Mucosa of rectum (tissue), 2 donors: ENCODE results near the gene UBAP2.
"Not testable (repeated sequence)": the region's sequence is repeated elsewhere in the genome, so short reads cannot be mapped to it uniquely, and the experiment has no call there.

Source experiments
- H3K27ac ChIP-seq, 2 donors: one replicate each; pipeline ENCODE4 v1.7.0; 2013; ENCODE audit warnings: inconsistent platforms in 2 of 2, low read depth in 2 of 2, low read length in 2 of 2
- H3K27me3 ChIP-seq, 2 donors: one replicate each; pipeline ENCODE4 v1.7.0; 2013; ENCODE audit warnings: low read length in 2 of 2; ENCODE audit not compliant: control insufficient read depth in 2 of 2, insufficient read depth in 2 of 2
- H3K36me3 ChIP-seq, 2 donors: one replicate each; pipeline ENCODE4 v1.7.0; 2013; ENCODE audit warnings: low read length in 2 of 2; ENCODE audit not compliant: control insufficient read depth in 2 of 2, insufficient read depth in 2 of 2
- H3K4me1 ChIP-seq, 2 donors: one replicate each; pipeline ENCODE4 v1.7.0; 2013; ENCODE audit warnings: low read length in 2 of 2, mild to moderate bottlenecking in 1 of 2; ENCODE audit not compliant: control insufficient read depth in 2 of 2, insufficient read depth in 2 of 2
- H3K4me3 ChIP-seq, 2 donors: one replicate each; pipeline ENCODE4 v1.7.0; 2013; ENCODE audit warnings: low read length in 2 of 2
- H3K9ac ChIP-seq, 2 donors: one replicate each; pipeline ENCODE4 v1.7.0; 2013; ENCODE audit warnings: low read length in 2 of 2, low read depth in 1 of 2, mild to moderate bottlenecking in 1 of 2
- H3K9me3 ChIP-seq, 2 donors: one replicate each; pipeline ENCODE4 v1.7.0; 2013; ENCODE audit warnings: low read length in 2 of 2; ENCODE audit not compliant: control insufficient read depth in 2 of 2
- donor health status: healthy.
- donor health status: Normal muscosa, but diverticular disease.

UBAP2 gene

DNA sequence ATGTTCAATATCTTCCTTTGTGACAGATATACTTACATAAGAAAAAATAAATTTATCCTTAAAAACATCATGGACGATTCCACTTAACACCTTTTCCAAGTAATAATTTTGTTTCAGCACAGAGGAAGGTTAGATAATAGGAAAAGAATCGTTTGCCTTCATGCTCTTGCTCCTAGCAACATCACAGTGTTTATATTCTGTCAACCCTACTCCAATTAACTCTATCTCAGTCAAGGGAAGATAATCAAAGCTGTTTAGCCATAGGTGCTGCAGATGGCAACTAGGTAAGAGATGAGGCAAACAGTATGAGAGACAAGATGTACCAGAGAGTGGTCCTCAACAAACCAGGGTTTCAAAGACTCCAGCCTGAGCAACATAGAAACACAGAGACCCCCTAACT lies 55.6 kb downstream of the UBAP2 start:
- H3K27ac ChIP-seq = no peak overlapping the region

DNA sequence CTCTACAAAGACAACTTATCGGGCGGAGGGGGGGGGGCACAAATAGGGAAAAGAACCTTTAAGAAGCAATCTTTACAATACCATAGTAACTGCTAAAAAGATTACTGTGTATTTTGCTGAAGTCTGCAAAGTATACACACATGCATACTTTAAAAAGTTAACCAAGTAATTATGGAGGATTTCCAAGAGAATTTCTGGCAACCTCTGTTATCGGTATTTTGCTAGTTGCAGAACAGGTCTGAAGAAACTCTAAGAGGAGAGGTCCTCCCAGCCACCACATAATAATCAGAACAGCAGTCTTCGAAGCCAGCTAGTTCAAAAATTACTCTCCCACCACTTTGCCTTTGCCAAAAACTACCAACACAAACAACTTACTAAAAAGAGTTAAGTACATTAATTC lies 56.1 kb downstream of the UBAP2 start:
- Histone ChIP-seq H3K27me3 (no peaks in the 10 kb centered on the region), H3K36me3 (peaks cover 23 to 25% of the 10 kb centered on the region in 2 donors)

More for the DNA sequence above, 55.6 kb downstream of the UBAP2 start:
- H3K4me3 ChIP-seq = no peak overlapping the region
- H3K4me1 ChIP-seq = no peaks in the 10 kb centered on the region
- H3K27me3 ChIP-seq = no peaks in the 10 kb centered on the region
- no peak overlapping the region for H3K9ac ChIP-seq
- peaks cover 27 to 28% of the 10 kb centered on the region in 2 donors for H3K36me3 ChIP-seq
- no peaks in the 10 kb centered on the region for H3K9me3 ChIP-seq

GRCh38 chr9:33988219-33988890 lies 60.3 kb downstream of the UBAP2 start:
- Histone ChIP-seq H3K27me3 (no peaks in the 10 kb centered on the region), H3K4me1 (no peaks in the 10 kb centered on the region), H3K9ac (no peak overlapping the region), H3K36me3 (peaks cover 26 to 37% of the 10 kb centered on the region in 2 donors), H3K9me3 (no peaks in the 10 kb centered on the region), H3K27ac (no peak overlapping the region), H3K4me3 (no peak overlapping the region)

More for the DNA sequence above, 56.1 kb downstream of the UBAP2 start:
- Histone ChIP-seq H3K4me1 (no peaks in the 10 kb centered on the region), H3K9ac (no peak overlapping the region), H3K4me3 (no peak overlapping the region), H3K27ac (no peak overlapping the region), H3K9me3 (no peaks in the 10 kb centered on the region)

DNA sequence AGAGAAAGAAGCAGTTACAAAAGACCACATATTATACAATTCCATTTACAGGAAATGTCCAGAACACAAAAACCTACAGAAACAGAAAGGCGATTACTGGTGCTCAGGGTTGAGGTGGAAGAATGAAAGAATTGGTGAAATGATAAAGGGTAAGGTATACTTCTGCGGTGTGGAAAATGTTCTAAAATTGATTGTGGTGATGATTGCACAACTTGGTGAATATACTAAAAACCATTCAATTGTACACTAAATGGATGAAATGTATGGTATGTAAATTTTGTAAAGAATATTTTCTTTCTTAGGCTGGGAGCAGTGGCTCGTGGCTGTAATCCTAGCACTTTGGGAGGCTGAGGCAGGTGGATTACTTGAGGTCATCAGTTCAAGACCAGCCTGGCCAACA lies 72.3 kb downstream of the UBAP2 start:
- H3K4me1 ChIP-seq = no peaks in the 10 kb centered on the region
- no peaks in the 10 kb centered on the region for H3K27me3 ChIP-seq
- H3K27ac ChIP-seq = no peak overlapping the region
- no peak overlapping the region for H3K9ac ChIP-seq
- H3K9me3 ChIP-seq = no peaks in the 10 kb centered on the region
- no peak overlapping the region for H3K4me3 ChIP-seq
- peaks cover 14 to 21% of the 10 kb centered on the region in 2 donors for H3K36me3 ChIP-seq

DNA sequence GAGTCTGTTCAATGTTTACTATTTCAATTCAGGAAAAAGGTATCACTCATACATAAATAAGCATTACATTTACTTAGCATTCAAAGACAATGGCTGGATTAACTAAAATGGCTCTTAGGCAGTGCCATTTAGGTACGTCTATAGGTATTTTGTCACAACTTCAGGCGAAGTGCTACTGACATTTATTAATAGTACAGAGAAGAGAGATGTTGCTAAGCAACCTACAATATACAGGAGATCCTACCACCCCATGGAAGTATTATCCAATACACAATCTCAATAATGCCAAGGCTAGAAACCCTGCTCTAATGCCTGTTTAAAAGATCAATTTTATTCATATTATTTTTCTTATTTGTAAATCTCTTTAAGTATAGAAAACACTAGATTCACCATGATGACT lies 76.0 kb downstream of the UBAP2 start:
- Histone ChIP-seq H3K9me3 (no peaks in the 10 kb centered on the region), H3K27me3 (no peaks in the 10 kb centered on the region), H3K27ac (no peak overlapping the region), H3K4me3 (no peak overlapping the region), H3K36me3 (peaks cover 11 to 28% of the 10 kb centered on the region in 2 donors), H3K4me1 (no peaks in the 10 kb centered on the region), H3K9ac (no peak overlapping the region)

- Histone ChIP-seq H3K9ac (no peak overlapping the region), H3K4me1 (no peaks in the 10 kb centered on the region), H3K36me3 (peaks cover 4 to 9% of the 10 kb centered on the region in 2 donors), H3K27ac (no peak overlapping the region), H3K9me3 (no peaks in the 10 kb centered on the region), H3K27me3 (no peaks in the 10 kb centered on the region), H3K4me3 (no peak overlapping the region)
Observed at GRCh38 chr9:33964086-33964768, 84.5 kb downstream of the UBAP2 start.

DNA sequence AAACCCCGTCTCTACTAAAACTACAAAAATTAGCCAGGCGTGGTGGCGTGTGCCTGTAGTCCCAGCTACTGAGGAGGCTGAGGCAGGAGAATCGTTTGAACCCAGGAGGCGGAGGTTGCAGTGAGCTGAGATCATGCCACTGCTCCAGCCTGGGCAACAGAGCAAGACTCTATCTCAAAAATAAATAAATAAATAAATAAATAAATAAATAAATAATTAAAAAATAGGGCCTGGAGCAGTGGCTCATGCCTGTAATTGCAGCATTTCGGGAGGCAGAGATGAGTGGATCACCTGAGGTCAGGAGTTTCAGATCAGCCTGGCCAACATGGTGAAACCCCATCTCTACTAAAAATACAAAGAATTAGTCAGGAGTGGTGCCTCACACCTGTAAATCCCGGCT lies 86.2 kb downstream of the UBAP2 start:
- not testable (repeated sequence) for H3K27me3 ChIP-seq, H3K4me1 ChIP-seq, H3K4me3 ChIP-seq, H3K9ac ChIP-seq, H3K36me3 ChIP-seq, H3K9me3 ChIP-seq, H3K27ac ChIP-seq

DNA sequence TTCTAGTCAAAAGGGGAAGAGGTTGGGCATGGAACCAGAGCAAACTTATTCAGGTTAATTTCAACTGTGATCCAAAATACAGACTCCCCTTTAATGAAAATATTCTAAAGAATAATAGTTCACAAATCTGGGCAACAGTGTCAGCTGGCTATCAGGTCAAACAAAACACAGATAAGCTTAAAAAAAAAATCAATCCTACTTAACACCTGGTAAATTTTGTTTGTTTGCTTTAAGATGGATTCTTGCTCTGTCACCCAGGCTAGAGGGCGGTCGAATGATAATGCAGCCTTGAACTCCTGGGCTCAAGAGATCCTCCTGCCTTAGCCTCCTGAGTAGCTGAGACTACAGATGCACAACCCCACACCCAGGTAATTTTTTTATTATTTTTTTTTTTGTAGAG lies 89.0 kb downstream of the UBAP2 start:
- no peaks in the 10 kb centered on the region for H3K27me3 ChIP-seq
- H3K4me3 ChIP-seq = no peak overlapping the region
- H3K9me3 ChIP-seq = no peaks in the 10 kb centered on the region
- H3K27ac ChIP-seq = no peak overlapping the region
- peaks cover 4 to 18% of the 10 kb centered on the region in 2 donors for H3K36me3 ChIP-seq
- no peaks in the 10 kb centered on the region for H3K4me1 ChIP-seq
- no peak overlapping the region for H3K9ac ChIP-seq

GRCh38 chr9:33956544-33956943 lies 92.1 kb downstream of the UBAP2 start:
- Histone ChIP-seq H3K36me3 (peaks cover 11 to 39% of the 10 kb centered on the region in 2 donors), H3K4me3 (no peak overlapping the region), H3K27me3 (no peaks in the 10 kb centered on the region), H3K4me1 (no peaks in the 10 kb centered on the region), H3K27ac (no peak overlapping the region), H3K9ac (no peak overlapping the region), H3K9me3 (no peaks in the 10 kb centered on the region)

GRCh38 chr9:33952066-33952465 lies 96.6 kb downstream of the UBAP2 start:
- no peaks in the 10 kb centered on the region for H3K27me3 ChIP-seq
- peaks cover 19 to 55% of the 10 kb centered on the region in 2 donors for H3K36me3 ChIP-seq
- H3K27ac ChIP-seq = no peak overlapping the region
- H3K4me1 ChIP-seq = no peaks in the 10 kb centered on the region
- no peak overlapping the region for H3K4me3 ChIP-seq
- H3K9me3 ChIP-seq = no peaks in the 10 kb centered on the region
- no peak overlapping the region for H3K9ac ChIP-seq
